Loucy (cell line): ENCODE measurements around the gene TMTC1.

ENCODE experiments used
- EZH2phosphoT487 ChIP-seq: fragments of 200-600 bp; IDR thresholded peaks from 2 replicates; pipeline ENCODE4 v1.6.1; 2018; ENCODE audit warnings: antibody characterized with exemption, mild to moderate bottlenecking, moderate library complexity, borderline replicate concordance
- TF ChIP-seq, protein P1 (sequence below): fragments of 200-600 bp; sonication (generic); conservative IDR thresholded peaks from 2 replicates; pipeline ENCODE4 v1.5.1; 2014; ENCODE audit warnings: mild to moderate bottlenecking, antibody characterized with exemption, low read length

DNA sequence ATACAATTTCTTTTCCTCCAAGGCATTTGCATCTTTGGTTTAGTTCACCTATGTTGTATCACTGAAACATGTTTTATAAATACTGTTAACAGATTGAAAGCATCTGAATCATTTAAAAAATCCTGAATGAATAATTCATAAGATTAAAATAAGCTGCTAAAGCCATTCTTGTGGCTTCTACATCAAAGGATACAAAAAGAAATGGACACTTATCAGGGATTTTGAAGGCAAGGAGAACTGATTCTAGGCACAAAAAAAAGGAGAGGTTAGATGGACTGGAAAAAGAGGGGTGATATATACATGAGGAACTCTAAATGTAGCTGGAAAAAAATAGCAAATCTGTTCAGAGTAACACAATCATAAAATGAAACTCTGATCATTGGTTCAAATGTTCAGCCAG, 280.5 kb downstream of the TMTC1 start:
- TF ChIP-seq, protein P1, sequence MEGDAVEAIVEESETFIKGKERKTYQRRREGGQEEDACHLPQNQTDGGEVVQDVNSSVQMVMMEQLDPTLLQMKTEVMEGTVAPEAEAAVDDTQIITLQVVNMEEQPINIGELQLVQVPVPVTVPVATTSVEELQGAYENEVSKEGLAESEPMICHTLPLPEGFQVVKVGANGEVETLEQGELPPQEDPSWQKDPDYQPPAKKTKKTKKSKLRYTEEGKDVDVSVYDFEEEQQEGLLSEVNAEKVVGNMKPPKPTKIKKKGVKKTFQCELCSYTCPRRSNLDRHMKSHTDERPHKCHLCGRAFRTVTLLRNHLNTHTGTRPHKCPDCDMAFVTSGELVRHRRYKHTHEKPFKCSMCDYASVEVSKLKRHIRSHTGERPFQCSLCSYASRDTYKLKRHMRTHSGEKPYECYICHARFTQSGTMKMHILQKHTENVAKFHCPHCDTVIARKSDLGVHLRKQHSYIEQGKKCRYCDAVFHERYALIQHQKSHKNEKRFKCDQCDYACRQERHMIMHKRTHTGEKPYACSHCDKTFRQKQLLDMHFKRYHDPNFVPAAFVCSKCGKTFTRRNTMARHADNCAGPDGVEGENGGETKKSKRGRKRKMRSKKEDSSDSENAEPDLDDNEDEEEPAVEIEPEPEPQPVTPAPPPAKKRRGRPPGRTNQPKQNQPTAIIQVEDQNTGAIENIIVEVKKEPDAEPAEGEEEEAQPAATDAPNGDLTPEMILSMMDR, result no peak
- no peak for TF ChIP-seq EZH2phosphoT487
